Glutamatergic neuron (in vitro differentiated cells): ENCODE data around the gene SUN2. TPM values are rescaled to one million over a fixed set of nuclear protein-coding genes. Genes with fewer than 3 reads are reported as not detected.
"Not testable (repeated sequence)": the region's sequence is repeated elsewhere in the genome, so short reads cannot be mapped to it uniquely, and the experiment has no call there.

ENCODE experiments used
- DNase-seq: peaks from one replicate; pipeline ENCODE4 v3.0.0; 2022
- H3K27ac Mint-ChIP-seq: one replicate; pipeline ENCODE4 v1.8.0; 2020; ENCODE audit warnings: mild to moderate bottlenecking, mixed read lengths, inconsistent platforms; ENCODE audit not compliant: unreplicated experiment
- H3K27me3 Mint-ChIP-seq: one replicate; pipeline ENCODE4 v1.8.0; 2020; ENCODE audit warnings: mild to moderate bottlenecking, moderate library complexity, mixed read lengths, inconsistent platforms; ENCODE audit not compliant: unreplicated experiment
- H3K36me3 Mint-ChIP-seq: one replicate; pipeline ENCODE4 v1.8.0; 2020; ENCODE audit warnings: mild to moderate bottlenecking, mixed read lengths, inconsistent platforms; ENCODE audit not compliant: unreplicated experiment
- H3K4me1 Mint-ChIP-seq: one replicate; pipeline ENCODE4 v1.8.0; 2020; ENCODE audit warnings: mild to moderate bottlenecking, low read depth, mixed read lengths, inconsistent platforms; ENCODE audit not compliant: unreplicated experiment
- H3K4me3 Mint-ChIP-seq: one replicate; pipeline ENCODE4 v1.8.0; 2020; ENCODE audit warnings: mild to moderate bottlenecking, mixed read lengths, inconsistent platforms; ENCODE audit not compliant: unreplicated experiment
- H3K9me3 Mint-ChIP-seq: one replicate; pipeline ENCODE4 v1.8.0; 2020; ENCODE audit warnings: mild to moderate bottlenecking, moderate library complexity, mixed read lengths, inconsistent platforms; ENCODE audit not compliant: unreplicated experiment
- long read RNA-seq: library from polyadenylated mRNA; unstranded; transcript quantifications from one replicate; pipeline ENCODE4 v2.0.0, GENCODE V29; 2020; ENCODE audit not compliant: unreplicated experiment
- total RNA-seq: library from RNA; stranded (reverse); fragmentation: NEBNext Ultra II Directional; extraction: Animal tissue kit (Norgen Biotek cat#: 25700); gene quantifications from one replicate; pipeline ENCODE4 v1.2.1, GENCODE V29; 2021; ENCODE audit not compliant: unreplicated experiment
- TF ChIP-seq, protein P1 (sequence below): fragments of 200-600 bp; sonication (generic); IDR thresholded peaks from one replicate; pipeline ENCODE4 v1.5.0; 2021; ENCODE audit not compliant: partially characterized antibody, unreplicated experiment

Gene SUN2, protein sequence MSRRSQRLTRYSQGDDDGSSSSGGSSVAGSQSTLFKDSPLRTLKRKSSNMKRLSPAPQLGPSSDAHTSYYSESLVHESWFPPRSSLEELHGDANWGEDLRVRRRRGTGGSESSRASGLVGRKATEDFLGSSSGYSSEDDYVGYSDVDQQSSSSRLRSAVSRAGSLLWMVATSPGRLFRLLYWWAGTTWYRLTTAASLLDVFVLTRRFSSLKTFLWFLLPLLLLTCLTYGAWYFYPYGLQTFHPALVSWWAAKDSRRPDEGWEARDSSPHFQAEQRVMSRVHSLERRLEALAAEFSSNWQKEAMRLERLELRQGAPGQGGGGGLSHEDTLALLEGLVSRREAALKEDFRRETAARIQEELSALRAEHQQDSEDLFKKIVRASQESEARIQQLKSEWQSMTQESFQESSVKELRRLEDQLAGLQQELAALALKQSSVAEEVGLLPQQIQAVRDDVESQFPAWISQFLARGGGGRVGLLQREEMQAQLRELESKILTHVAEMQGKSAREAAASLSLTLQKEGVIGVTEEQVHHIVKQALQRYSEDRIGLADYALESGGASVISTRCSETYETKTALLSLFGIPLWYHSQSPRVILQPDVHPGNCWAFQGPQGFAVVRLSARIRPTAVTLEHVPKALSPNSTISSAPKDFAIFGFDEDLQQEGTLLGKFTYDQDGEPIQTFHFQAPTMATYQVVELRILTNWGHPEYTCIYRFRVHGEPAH
- total RNA-seq: 174 TPM
- long read RNA-seq, partial matches to known transcripts: 0 of 20 reads
- long read RNA-seq, other reads (novel, unspliced or antisense): 20 of 20 reads

DNA sequence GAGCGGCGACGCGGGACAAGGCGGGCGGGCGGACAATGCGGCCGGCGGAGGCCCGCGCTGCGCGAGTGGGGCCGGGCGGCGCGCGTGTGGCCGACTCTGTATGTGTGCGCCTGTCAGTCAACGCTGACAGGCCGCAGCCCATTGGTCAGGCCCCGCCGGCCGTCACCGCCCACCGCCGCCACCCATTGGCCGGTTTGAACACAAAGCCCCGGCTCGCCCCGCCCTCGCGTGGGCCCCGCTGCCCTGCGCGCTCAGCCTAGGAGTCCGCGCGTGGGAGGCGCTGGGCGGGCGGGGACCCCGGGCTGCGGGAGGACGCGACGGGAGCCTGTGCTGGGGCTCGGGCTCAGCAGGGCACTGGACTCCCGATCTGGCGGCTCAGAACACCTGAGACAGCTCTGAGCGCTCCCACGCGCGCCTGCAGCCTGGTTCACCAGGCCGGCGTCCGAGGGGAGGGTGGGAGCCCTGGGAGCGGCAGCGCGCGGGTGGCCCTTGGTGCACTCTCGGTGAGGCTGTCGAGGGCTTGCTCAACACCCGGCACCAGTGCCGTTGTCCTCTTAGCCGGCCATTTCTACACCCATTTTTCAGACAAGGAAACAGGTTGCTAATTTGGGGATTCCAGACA lies at the start of gene SUN2:
Gene SUN2 (minus strand): TSS at position 88 of the 622 bp plus-strand sequence. CDS start 3,370 bp downstream, outside the sequence.
- Mint-ChIP-seq H3K4me3 (peak within 1 kb of the TSS; percentile 99), H3K4me1 (peaks cover 32% of the 10 kb centered on the region), H3K27ac (peak within 1 kb of the TSS; percentile 98), H3K27me3 (peaks cover 14% of the 10 kb centered on the region), H3K9me3 (peaks cover 11% of the 10 kb centered on the region), H3K36me3 (peaks cover 4% of the 10 kb centered on the region)
- DNase-seq: peak; percentile 93
- TF ChIP-seq, protein P1, sequence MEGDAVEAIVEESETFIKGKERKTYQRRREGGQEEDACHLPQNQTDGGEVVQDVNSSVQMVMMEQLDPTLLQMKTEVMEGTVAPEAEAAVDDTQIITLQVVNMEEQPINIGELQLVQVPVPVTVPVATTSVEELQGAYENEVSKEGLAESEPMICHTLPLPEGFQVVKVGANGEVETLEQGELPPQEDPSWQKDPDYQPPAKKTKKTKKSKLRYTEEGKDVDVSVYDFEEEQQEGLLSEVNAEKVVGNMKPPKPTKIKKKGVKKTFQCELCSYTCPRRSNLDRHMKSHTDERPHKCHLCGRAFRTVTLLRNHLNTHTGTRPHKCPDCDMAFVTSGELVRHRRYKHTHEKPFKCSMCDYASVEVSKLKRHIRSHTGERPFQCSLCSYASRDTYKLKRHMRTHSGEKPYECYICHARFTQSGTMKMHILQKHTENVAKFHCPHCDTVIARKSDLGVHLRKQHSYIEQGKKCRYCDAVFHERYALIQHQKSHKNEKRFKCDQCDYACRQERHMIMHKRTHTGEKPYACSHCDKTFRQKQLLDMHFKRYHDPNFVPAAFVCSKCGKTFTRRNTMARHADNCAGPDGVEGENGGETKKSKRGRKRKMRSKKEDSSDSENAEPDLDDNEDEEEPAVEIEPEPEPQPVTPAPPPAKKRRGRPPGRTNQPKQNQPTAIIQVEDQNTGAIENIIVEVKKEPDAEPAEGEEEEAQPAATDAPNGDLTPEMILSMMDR: no peak

DNA sequence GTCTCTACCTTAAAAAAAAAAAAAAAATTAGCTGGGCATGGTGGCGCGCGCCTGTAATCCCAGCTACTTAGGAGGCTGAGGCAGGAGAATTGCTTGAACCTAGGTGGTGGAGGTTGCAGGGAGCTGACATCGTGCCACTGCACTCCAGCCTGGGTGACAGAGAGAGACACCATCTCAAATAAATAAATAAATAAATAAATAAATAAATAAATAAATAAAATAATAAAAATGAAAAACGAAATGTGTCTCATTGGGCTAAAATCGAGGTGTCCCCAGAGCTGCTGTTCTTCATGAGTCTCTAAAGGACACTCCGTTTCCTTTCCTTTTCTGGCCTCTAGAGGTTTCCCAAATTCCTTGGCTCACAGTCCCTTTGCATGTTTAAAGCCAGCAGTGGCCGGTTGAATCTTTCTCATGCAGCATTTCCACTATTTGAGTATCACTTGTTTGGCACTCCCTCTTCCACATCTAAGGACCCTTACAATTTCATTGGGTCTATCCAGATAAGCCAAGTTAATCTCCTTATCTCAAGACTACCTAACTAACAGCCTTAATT lies 49.3 kb upstream of the SUN2 start:
- H3K27ac Mint-ChIP-seq, H3K36me3 Mint-ChIP-seq, H3K27me3 Mint-ChIP-seq, DNase-seq, H3K4me3 Mint-ChIP-seq, H3K9me3 Mint-ChIP-seq, H3K4me1 Mint-ChIP-seq: not testable (repeated sequence)

DNA sequence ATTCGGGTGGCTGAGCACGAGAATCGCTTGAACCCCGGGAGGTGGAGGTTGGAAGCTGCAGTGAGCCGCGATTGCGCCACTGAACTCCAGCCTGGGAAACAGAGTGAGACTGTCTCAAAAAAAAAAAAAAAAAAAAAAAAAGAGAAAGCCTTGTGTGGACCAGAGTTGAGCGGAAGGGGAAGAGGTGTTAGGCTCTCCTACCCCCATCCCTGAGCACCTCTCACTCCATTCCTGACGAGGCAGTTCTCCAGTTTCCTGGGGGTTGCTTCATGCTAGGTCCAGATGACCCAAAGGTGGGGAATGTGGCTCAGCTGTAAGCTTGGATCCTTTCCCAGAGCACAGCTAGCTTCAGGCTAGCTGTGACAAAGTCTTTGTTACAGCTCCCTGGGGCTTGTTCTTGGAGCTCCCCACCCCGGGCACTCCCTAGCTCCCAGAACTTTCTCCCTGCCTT lies 46.9 kb upstream of the SUN2 start:
- H3K4me3 Mint-ChIP-seq: no peak overlapping the region
- H3K36me3 Mint-ChIP-seq: peaks cover 8% of the 10 kb centered on the region
- no peak overlapping the region for H3K27ac Mint-ChIP-seq
- H3K27me3 Mint-ChIP-seq: peaks cover 4% of the 10 kb centered on the region
- H3K4me1 Mint-ChIP-seq: no peaks in the 10 kb centered on the region
- no peak for DNase-seq
- TF ChIP-seq, protein P1: no peak
- H3K9me3 Mint-ChIP-seq: no peaks in the 10 kb centered on the region

DNA sequence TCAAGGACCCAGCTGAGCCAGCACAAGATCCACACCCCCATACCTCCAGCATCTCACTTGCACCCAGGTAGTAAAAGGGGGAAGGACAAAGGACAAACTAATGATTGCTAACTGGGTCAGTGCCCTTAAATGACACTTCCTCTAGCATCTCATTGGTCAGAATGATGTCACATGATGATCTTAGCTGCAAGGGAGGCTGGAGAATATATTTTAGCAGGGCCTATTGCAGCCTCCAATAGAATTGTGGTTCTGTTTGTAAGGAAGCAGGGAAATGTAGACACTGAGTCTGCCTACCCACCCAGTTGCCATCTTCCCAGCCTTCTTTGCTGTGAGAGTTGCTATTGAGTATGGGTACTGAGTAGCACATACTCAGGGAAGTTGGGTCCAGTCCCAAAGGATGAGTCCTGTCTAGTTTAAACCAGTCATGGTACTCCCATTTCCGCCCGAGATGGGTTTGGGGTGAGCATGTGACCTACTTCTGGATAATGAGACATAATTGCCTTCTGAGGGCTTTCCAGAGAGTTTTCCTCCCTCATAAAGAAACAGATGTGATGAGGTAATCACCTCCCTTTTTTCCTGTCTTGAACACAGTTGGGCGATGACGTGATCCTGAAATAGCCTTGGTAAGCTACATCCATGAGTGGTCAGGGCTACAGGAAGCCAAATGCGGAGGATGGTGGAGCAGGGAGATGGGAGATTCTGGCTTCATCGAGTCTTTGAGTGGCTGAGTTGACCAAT lies 43.6 kb upstream of the SUN2 start:
- H3K4me1 Mint-ChIP-seq: no peaks in the 10 kb centered on the region

More for the DNA sequence above, 43.6 kb upstream of the SUN2 start:
- DNase-seq: no peak
- H3K9me3 Mint-ChIP-seq: peaks cover 2% of the 10 kb centered on the region
- no peak overlapping the region for H3K4me3 Mint-ChIP-seq
- no peak overlapping the region for H3K27ac Mint-ChIP-seq
- TF ChIP-seq, protein P1: no peak
- H3K27me3 Mint-ChIP-seq: peaks cover 8% of the 10 kb centered on the region
- H3K36me3 Mint-ChIP-seq: peaks cover 8% of the 10 kb centered on the region
